GM18519 (cell line): Measurements from ENCODE around the gene KCNQ1.
A peak's percentile ranks its signal among the peaks of the same experiment; 100 is the strongest.

Experiments used
- ATAC-seq: cut with Tn5 transposase; IDR thresholded peaks from one replicate; pipeline ENCODE4 v1.9.1; 2021; ENCODE audit warnings: mild to moderate bottlenecking, moderate library complexity; ENCODE audit not compliant: unreplicated experiment, low FRiP score

Gene KCNQ1

GRCh38 chr11:2531277-2531986 is 86.6 kb downstream of the KCNQ1 start:
- ATAC-seq = no peak

DNA sequence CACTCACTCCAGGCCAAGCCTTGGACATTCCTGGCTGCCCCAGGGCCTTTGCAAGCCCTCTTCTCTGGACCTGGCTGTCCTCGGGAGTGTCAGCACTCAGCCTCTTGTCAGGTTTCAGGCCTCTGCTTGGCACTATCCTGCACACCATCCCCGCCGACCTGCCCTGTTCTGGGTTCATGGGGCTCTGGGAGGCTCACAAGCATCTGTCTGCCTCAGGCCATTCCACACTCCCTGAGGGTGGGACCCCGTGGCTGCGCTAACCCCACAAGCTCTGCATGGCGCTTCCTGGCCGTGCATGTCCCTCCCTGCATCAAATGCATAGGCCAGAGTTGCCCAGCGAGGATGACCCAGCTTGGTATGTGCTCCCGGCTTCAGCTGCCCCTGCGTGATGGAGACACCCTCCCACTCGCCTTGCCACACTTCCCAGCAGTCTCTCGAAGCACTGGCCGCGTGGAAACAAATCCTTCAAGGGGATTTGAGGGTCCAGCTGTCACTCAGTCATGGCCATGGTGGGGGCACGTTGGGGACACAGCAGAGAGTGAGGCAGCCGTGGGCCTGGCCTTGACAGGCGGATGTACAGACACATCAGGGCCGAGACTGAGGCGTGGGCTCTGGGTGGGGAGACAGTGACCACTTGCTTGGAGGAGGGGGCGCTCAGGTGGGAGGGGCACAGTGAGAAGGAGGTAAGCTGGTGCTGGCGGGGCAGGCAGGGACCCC is 87.3 kb downstream of the KCNQ1 start:
- no peak for ATAC-seq

DNA sequence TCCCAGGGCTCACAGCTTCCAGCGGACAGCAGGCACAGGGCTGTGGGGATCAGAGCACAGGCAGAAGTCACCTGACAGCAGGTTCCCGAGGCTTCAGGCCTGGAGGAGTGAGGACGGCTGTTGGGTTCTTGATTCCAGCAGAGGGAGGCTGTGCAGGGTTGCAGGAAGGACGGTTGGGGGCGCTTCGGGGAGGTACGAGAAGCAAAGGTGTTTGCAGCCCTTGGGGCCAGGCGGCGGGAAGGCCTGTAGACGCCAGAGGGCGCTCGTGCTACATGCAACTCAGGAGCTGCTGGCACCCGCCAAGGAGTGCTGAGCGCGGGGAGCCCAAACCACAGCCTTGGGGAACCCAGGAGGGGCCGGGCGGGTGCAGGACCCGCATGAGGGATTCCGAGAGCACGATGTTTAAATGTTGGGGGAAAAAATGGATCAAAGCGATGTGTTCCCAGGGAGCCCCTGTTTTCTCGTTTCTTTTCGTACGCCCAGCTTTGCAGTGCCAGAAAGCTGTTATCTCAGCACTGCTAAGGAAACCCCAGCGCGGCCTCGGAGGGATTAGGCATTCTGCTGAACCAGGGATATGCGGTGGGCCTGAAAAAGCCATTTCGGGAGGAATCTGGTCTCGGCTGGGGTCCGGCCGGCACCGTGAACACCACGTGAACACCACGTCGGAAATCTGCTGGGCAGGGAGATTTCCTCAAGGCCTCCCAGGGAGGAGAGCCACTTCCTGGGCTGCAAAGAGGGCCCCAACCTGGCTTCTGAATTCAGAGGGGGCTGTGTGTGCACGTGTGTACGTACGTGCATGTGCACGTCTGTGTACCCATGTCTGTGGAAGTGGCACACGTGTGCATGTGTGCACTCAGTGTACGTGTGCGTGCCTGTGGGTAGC is 88.1 kb downstream of the KCNQ1 start:
- ATAC-seq = peak; percentile 58

- no peak for ATAC-seq
Measured at GRCh38 chr11:2533587-2534133, 88.9 kb downstream of the KCNQ1 start.

DNA sequence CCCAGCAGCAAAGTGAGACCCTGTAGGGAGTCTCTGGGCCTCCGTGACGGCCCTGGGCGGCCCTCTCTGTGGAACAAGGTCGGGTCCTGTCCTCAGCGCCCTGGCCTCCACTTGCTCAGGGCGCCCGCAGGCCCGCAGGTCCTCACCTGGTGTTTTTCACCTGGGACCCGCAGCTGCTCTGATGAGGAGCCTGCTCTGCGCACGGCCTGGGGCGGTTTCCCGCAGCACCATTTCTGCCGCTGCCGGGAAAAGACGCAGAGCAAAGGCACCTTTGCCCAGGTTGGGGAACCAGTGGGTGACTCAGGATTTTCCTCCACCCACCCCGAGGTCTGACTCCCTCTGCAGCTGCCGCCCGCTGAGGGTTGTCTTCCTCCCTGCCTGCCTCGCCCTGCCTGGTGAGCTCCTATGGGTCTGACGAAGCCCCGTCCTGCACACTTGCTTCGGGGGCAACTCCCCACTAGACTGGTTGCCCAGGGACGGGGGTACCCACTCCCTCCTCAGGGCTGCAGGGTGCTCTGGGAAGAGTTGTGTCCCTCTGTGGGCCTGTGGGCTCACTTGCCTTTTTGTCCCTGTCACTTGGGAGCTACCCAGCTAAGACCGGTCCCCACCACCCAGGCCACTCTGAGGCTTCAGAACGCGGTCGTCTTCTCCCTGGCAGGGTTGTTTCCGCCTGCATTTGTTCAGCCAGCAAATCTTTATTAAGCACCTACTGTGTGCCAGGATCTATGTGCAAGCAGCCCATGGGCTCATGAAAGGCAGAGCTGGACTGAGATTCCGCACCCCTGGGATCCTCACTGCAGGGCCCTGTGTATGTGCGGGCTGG is 89.5 kb downstream of the KCNQ1 start:
- ATAC-seq = no peak

GRCh38 chr11:2534957-2535672 is 90.3 kb downstream of the KCNQ1 start:
- no peak for ATAC-seq

GRCh38 chr11:2535673-2536439 is 91.0 kb downstream of the KCNQ1 start:
- ATAC-seq = no peak

GRCh38 chr11:2536440-2536989 is 91.7 kb downstream of the KCNQ1 start:
- ATAC-seq = no peak

DNA sequence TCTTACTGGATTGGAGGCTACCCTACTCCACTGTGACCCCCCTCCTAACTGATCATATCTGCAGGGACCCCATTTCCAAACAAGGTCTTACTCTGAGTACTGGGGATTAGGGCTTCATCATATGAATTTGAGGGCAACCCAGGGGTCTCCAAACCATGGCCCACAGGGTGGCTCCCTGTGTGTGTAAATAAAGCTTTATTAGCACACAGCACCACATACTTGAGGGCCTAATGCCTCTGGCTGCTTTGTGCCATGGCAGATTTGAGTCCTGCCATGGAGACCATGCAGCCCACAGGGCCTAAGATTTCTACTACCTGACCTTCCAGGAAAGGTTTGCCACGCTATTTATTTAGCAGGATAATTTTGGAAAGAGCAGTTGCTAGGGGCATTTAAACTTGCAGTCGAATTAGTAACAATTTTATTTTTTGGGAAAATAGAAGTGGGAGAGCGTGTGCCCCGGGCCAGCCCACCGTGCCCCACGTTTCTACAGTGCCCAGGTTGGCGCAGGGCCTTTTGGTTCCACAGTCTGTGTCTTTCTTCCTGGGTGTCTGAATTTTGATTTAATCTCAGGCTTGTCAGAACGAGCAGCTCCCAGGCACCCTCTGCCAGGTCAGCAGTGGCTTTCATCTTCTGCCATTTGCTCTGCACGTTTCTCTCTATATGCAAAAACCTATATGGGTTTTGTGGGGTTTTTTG is 92.3 kb downstream of the KCNQ1 start:
- ATAC-seq = no peak

- no peak for ATAC-seq
Measured at GRCh38 chr11:2537896-2538724, 93.3 kb downstream of the KCNQ1 start.

- ATAC-seq = no peak
Measured at GRCh38 chr11:2538951-2539350, 94.1 kb downstream of the KCNQ1 start.

- no peak for ATAC-seq
Measured at GRCh38 chr11:2539371-2540222, 94.8 kb downstream of the KCNQ1 start.

DNA sequence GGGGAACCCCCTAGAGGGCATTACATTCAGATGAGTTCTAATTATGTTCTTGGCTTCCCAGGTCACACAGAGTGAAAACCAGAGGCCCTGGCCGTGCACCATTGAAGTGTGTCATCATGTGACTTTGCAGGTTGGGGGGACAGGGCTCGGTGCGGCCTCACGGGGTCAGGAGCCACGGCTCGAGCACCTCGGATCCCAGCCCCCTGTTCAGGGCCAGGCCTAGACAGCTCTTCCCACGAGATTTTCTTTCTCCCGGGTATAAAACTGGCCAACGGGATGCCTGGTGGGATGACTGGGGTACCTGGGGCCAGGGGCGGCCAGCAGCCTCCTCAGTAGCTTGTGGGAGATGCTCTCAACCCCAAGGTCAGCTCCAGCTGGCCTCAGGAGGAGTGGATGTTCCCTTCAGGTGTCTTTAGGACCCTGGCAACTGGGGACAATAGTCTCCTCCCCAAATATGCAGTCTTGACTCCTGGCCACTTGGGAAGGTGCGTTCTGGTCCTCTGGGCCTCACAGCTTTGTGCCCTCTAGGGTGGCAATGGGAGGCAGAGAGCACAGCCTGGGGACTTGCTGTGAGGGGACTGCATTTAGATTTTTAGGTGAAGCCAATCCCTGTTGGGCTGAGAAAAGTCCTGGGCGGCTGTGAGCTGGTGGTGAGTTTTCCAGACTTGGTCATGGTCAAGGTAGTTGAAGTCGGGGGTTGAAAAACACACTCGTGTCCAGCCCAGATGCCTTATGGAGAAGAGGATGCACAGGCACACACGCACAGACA is 95.6 kb downstream of the KCNQ1 start:
- no peak for ATAC-seq

DNA sequence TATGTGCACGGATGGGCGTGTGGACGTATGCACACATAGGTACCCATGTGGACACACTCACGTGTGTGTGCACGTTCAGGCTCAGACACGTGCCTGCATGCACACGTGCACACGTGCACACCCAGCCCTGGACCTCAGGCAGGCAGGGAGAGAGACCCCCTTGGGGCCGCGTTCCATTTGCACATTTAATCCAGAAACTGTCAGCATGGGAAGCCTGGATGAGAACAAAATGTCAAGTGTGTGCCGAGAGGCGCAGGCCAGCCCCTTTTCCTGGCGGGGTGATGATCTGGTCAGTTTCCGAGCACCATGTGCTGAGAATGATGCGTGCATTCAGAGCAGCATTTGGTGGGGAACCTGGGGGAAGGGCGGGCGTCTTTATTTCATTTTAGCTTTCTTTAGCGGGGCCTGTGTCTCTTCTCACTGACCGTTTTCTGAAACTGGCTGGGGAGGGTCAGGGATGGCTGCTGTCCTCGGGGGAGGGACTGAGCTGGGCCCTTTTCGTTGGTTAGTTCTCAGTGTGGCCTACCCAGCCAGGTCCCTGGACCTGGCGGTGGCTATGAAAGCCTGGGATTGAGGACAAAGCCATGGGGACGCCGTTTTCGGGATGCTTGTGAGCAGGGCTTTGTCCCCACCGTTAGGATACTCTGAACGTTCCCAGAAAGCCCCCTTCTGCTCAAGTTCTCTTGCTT is 96.3 kb downstream of the KCNQ1 start:
- ATAC-seq = no peak

DNA sequence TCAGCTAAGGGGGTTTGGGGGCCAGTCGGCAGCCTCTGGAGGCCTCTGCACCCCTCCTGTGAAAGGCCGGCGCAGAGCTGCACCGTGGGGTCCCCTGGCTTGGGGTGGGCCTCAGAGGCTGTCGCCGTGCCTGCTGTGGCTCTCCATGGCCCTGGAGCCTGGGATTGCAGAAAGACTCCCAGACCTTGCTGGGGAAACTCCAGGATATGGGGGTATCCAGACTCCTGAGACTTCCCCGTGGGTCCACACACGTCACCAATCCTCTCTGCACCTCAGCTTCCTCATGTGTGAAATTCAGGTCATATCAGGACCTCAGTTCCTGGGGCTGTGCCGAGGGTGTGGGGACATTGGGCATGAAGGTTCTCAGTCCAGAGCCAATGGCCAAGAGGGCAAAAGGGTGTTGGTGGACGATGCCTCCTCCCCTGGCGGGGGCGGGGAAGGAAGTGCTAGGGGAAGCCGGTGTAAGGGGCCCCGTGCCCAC is 97.1 kb downstream of the KCNQ1 start:
- no peak for ATAC-seq
